Sigmoid colon (tissue), 4 donors: ENCODE data around the gene SFMBT1.

Source experiments
- CTCF ChIP-seq, 4 experiments: fragments of 450-650 bp in 3 of 4; fragments of 200-600 bp in 1 of 4; IDR thresholded peaks; one replicate each; pipeline ENCODE4 v1.5.1; 2016 to 2019; ENCODE audit warnings: antibody characterized with exemption in 4 of 4, mild to moderate bottlenecking in 3 of 4, moderate library complexity in 2 of 4
- EP300 ChIP-seq, 4 donors: sonication (generic); formaldehyde crosslinking; IDR thresholded peaks; one replicate each; pipeline ENCODE4 v1.6.1; 2017; ENCODE audit warnings: antibody characterized with exemption in 4 of 4
- POLR2A ChIP-seq, 2 donors: fragments of 450-650 bp; IDR thresholded peaks; one replicate each; pipeline ENCODE4 v1.6.1; 2016; ENCODE audit warnings: antibody characterized with exemption in 2 of 2, mild to moderate bottlenecking in 2 of 2, moderate library complexity in 2 of 2
- POLR2AphosphoS5 ChIP-seq, 4 donors: sonication (generic); formaldehyde crosslinking; IDR thresholded peaks; one replicate each; pipeline ENCODE4 v1.6.1; 2017; ENCODE audit warnings: antibody characterized with exemption in 4 of 4

GRCh38 chr3:53040351-53040820 is 5.5 kb downstream of the SFMBT1 start:
- TF ChIP-seq CTCF (IDR thresholded peaks at IDR 0.05) (no peak), EP300 (IDR thresholded peaks at IDR 0.05) (no peak), POLR2AphosphoS5 (IDR thresholded peaks at IDR 0.05) (no peak), POLR2A (IDR thresholded peaks at IDR 0.05) (no peak)
